ENCODE results near the gene LRRC9. TPM values are rescaled to one million over a fixed set of nuclear protein-coding genes. Genes with fewer than 3 reads are reported as not detected.

Gene LRRC9
- total and polyA plus RNA-seq, 2 of the 13 experiments (the other 11 are each of a cell fraction or from before 2014, with no cell fraction given) = 0.08 to 0.18 TPM

DNA sequence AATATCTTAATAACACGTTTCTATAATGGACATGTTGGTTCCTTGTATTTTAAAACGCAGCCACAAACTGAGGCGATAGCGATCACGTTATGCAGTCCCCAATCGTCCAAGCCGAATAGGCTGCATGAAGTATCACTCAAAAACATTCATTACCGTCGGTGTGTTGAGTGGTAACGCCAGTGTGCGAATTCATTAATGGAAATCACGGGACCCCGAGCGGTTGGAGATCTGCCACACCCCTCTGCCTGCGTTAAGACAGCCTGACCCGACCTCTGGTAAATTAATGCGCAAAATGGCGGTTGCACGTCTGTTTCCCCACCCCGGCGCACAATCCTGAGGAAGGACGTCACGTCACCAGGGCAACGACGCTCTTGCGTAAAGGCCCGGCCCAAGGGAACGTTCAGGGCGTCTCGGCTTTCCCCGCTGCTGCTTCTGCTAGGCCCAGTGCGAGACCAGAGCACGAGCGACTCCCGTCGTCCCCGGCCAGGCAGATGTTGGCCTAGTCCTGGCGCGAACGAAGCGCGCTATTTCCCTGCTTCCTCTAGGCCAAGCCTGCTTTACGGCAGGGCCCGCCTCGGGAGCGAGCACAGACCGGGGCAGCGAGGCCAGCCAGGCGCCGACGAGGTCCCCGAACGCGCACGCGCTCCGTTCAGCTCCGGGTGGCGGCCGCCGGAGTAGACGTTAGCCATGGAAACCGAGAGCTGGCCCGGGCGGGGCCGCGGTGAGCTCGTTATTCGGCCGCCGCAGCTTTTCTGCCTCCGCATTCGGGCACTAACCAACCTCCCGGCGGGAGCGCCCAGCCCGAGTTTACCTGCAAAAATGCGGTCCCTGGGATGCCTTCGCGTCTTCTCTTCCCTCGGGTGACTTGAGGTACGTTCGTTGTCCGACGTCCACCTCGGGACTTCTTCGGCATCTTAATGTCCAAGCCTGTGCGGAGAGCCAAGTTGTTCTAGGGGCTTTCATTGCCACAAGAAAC is 171.9 kb downstream of the LRRC9 start, which contains the start of gene PCNX4 (continued):
- TF ChIP-seq ZNF251 (CRISPR knock-in tag; IDR thresholded peaks at IDR 0.05) (peak; percentile 74; the same call in 1 of the 2 replicates), ZNF614 (CRISPR knock-in tag; IDR thresholded peaks at IDR 0.05; ENCODE audit: borderline replicate concordance) (peak; percentile 78; the same call in 1 of the 2 replicates), CHD2 (IDR thresholded peaks at IDR 0.05; ENCODE audit: low read depth, low read length) (0 out of 2 replicates have a peak, but pooled peaks have one; percentile 29), MXD1 (CRISPR knock-in tag; IDR thresholded peaks at IDR 0.05) (peak; percentile 93), ZNF710 (CRISPR knock-in tag; IDR thresholded peaks at IDR 0.05; ENCODE audit: borderline replicate concordance) (no peak; the same call in 1 of the 2 replicates), ZNF260 (CRISPR knock-in tag; IDR thresholded peaks at IDR 0.05; ENCODE audit: borderline replicate concordance, low read depth) (no peak), TBL1XR1 (IDR thresholded peaks at IDR 0.05; ENCODE audit: borderline replicate concordance, low read length, partially characterized antibody) (no peak), HDAC6 (IDR thresholded peaks at IDR 0.05; ENCODE audit: low read depth, low read length) (no peak), RXRA (CRISPR knock-in tag; IDR thresholded peaks at IDR 0.05) (peak; percentile 80), NR2F1 (CRISPR knock-in tag; IDR thresholded peaks at IDR 0.05) (no peak; a peak in 1 of 4 replicates), ZFP62 (CRISPR knock-in tag; IDR thresholded peaks at IDR 0.05) (no peak), REST (IDR thresholded peaks at IDR 0.05; ENCODE audit: borderline replicate concordance in 1 of 2, low read depth in 1 of 2, low read length in 2 of 2) (no peak), AGO2 (optimal IDR thresholded peaks at IDR 0.05; ENCODE audit: low read depth, low read length) (peak; percentile 73), ZNF75D (CRISPR knock-in tag; IDR thresholded peaks at IDR 0.05; ENCODE audit: borderline replicate concordance) (no peak)
- TF ChIP-seq, protein P1, sequence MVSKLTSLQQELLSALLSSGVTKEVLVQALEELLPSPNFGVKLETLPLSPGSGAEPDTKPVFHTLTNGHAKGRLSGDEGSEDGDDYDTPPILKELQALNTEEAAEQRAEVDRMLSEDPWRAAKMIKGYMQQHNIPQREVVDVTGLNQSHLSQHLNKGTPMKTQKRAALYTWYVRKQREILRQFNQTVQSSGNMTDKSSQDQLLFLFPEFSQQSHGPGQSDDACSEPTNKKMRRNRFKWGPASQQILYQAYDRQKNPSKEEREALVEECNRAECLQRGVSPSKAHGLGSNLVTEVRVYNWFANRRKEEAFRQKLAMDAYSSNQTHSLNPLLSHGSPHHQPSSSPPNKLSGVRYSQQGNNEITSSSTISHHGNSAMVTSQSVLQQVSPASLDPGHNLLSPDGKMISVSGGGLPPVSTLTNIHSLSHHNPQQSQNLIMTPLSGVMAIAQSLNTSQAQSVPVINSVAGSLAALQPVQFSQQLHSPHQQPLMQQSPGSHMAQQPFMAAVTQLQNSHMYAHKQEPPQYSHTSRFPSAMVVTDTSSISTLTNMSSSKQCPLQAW (CRISPR knock-in tag; IDR thresholded peaks at IDR 0.05) = peak; percentile 84
- TF ChIP-seq, protein P2, sequence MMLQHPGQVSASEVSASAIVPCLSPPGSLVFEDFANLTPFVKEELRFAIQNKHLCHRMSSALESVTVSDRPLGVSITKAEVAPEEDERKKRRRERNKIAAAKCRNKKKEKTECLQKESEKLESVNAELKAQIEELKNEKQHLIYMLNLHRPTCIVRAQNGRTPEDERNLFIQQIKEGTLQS (CRISPR knock-in tag; IDR thresholded peaks at IDR 0.05) = peak; percentile 70

All from HepG2 (cell line).